Measurements from ENCODE around the gene SHC1.

The SHC1 gene

DNA sequence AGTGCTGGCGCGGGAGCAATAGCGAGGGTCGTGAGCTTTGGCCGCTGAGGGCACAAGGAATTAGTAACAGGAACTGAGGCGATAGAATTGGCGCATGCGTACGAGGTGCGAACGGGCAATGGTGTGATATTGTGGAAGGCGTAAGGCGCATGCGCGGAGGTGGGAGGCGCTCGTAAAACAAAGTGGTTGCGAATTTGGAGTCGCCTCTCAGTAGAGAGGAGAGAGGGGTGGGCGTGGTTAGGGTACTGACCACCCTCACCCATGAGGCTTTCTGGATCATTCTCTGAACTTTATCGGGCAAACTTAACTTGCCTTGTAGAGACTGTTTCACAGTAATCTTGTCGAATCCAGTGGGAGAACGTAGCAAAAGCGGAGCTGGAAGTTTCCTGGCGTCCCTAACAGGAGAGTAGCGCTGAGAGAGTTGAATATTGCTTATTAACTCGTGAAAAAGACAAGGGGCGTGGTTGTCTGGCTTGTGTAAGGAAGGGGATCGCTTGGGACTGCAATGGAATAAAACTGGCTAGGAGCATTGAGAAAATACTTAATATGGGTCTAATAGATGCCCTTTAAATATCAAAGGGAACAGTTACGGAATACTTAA, 4.4 kb upstream of the SHC1 start:
- Histone ChIP-seq H3K4me1 (ENCODE audit: control insufficient read depth, insufficient read depth, low read length) (peaks cover 36% of the 10 kb centered on the region), H3K9ac (ENCODE audit: low read depth, low read length) (peak overlapping the region; percentile 94), H3K36me3 (ENCODE audit: insufficient read depth, low read length) (peaks cover 9% of the 10 kb centered on the region), H3K4me2 (ENCODE audit: low read length) (peak overlapping the region; percentile 93), H3K9me3 (replicated peaks; ENCODE audit: low read length) (no peaks in the 10 kb centered on the region), H3K4me3 (ENCODE audit: low read length) (peak overlapping the region; percentile 78), H3K27me3 (ENCODE audit: control insufficient read depth, insufficient read depth, low read length) (no peaks in the 10 kb centered on the region)

DNA sequence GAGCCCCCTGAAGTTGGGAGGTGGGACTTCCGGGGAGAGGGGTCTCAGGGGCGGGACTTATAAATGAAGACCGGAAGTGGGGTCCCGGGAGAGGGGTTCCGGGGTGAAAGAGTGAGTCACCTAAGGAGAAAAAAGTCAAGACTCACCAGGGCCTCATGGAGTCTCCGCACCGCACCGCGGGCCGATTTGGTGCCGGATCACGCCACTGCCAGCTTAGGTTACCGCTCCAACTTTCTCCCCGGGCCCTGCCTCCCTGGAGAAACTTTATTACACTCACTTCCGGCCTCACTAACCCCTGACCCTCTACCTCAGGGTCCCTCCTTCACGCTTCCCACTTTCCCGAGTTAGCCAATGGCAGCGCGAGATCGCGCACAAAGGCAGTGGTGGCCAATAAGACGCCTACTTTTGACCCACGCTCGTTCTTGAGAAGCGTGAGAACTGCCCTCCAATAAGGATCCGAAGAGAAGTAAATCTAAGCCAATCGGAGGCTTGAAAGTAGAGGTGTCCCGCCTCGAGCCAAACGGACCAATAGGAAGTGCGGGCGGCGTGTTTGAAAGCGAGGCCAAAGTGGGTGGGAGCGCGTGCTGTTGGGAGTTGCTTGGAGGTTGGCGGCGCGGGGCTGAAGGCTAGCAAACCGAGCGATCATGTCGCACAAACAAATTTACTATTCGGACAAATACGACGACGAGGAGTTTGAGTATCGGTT, 3.7 kb upstream of the SHC1 start, which contains the start of gene CKS1B:
TSS of gene CKS1B (plus strand) at position 580 of the 706 bp plus-strand sequence. CDS start at position 645, 65 bp downstream.
- H3K27me3 ChIP-seq (ENCODE audit: control insufficient read depth, insufficient read depth, low read length) = no peaks in the 10 kb centered on the region
- H3K36me3 ChIP-seq (ENCODE audit: insufficient read depth, low read length) = peaks cover 5% of the 10 kb centered on the region
- H3K4me3 ChIP-seq (ENCODE audit: low read length) = peak within 1 kb of the TSS; percentile 78
- H3K4me2 ChIP-seq (ENCODE audit: low read length) = peak within 1 kb of the TSS; percentile 97
- no peaks in the 10 kb centered on the region for H3K9me3 ChIP-seq (replicated peaks; ENCODE audit: low read length)
- H3K9ac ChIP-seq (ENCODE audit: low read depth, low read length) = peak within 1 kb of the TSS; percentile 94
- peaks cover 39% of the 10 kb centered on the region for H3K4me1 ChIP-seq (ENCODE audit: control insufficient read depth, insufficient read depth, low read length)

DNA sequence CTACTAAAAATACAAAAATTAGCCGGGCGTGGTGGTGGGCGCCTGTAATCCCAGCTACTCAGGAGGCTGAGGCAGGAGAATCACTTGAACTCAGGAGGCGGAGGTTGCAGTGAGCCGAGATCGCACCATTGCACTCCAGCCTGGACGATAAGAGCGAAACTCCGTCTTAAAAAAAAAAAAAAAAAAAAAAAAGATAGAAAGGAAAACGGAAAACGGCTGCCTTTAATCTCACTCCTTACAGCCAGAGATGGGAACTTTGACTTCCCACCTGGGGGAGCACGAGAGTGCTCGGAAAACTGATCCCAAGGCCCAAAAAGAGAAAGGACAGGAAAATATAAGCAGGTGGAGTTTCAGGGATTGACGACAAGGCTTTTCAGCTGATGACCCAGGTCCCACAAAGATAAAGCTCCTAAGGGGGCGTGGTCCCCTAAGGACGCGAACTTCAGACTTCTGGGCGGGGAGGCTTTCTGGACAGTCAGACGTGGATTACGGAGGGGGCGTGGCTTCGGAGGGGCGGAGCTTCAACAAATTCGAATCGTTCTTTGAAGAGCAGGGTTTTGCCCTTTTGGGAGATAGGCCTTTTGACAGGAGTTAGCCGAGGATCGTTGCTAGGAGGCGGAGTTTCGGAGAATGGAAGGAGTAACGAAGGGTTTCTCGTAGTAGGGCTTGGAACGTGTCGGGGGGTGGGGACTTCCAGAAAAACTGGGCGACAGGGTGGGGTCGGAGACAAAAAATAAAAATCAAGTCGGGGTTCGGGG, 3.0 kb upstream of the SHC1 start:
- peak overlapping the region; percentile 77 for H3K4me3 ChIP-seq (ENCODE audit: low read length)

DNA sequence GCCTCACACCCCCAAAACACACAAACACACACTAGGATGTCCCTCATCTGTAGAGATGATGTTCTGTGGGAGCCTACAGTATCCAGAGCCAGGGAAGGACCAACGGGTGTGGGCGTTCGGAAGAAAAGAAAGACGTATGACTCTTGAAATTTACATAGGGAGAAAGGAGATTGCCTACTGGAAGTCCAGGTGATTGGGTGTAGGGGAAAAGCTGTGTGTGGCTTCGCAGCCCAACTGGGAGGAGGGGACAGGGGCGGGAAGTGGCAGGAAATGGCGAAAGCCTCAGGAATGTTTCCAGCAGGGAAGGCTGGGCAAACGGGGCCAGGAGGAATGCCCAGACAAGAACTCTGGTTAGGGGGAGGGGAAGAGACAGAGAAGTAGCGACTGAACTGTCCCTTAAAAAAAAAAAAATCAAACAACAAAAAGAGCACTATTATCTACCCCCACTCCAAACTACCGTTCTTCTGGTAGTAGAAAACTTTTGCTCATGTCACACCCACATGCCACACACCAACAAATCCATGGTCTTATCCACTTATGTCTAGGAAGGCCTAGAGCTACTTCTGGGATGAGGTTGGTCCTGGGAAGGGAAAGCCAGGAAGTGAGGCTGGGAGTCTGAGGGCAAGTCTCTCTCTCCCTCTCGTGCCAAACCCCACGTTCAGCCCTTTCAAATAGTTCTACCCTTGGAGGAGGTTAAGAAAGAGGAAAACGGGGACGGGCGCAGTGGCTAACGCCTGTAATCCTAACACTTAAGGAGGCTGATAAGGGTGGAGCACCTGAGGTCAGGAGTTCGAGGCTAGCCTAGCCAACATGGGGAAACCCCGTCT, 2.2 kb upstream of the SHC1 start:
- Histone ChIP-seq H3K36me3 (ENCODE audit: insufficient read depth, low read length) (peaks cover 10% of the 10 kb centered on the region), H3K4me3 (ENCODE audit: low read length) (peak overlapping the region; percentile 77), H3K27me3 (ENCODE audit: control insufficient read depth, insufficient read depth, low read length) (no peaks in the 10 kb centered on the region), H3K4me1 (ENCODE audit: control insufficient read depth, insufficient read depth, low read length) (peaks cover 54% of the 10 kb centered on the region), H3K9me3 (replicated peaks; ENCODE audit: low read length) (no peaks in the 10 kb centered on the region), H3K9ac (ENCODE audit: low read depth, low read length) (peak overlapping the region; percentile 94), H3K4me2 (ENCODE audit: low read length) (peak overlapping the region; percentile 97)

More for the DNA sequence above, 3.0 kb upstream of the SHC1 start:
- Histone ChIP-seq H3K36me3 (ENCODE audit: insufficient read depth, low read length) (peaks cover 5% of the 10 kb centered on the region), H3K27me3 (ENCODE audit: control insufficient read depth, insufficient read depth, low read length) (no peaks in the 10 kb centered on the region), H3K4me1 (ENCODE audit: control insufficient read depth, insufficient read depth, low read length) (peaks cover 46% of the 10 kb centered on the region), H3K4me2 (ENCODE audit: low read length) (peak overlapping the region; percentile 97), H3K9me3 (replicated peaks; ENCODE audit: low read length) (no peaks in the 10 kb centered on the region), H3K9ac (ENCODE audit: low read depth, low read length) (peak overlapping the region; percentile 94)

DNA sequence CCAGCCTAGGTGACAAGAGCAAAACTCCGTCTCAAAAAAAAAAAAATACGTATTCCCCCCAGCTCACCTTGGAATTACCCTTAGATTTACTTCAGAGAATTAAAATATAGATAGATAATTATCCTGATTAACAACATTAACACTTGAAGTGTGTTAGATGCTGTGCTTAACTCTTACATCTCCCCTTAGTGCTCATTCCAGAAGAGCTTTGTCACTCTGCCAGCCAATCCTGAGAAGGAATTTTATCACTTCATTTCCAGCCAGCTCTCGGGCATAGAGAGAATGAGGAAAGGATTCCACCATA, 1.6 kb upstream of the SHC1 start:
- Histone ChIP-seq H3K27me3 (ENCODE audit: control insufficient read depth, insufficient read depth, low read length) (no peaks in the 10 kb centered on the region), H3K36me3 (ENCODE audit: insufficient read depth, low read length) (peaks cover 15% of the 10 kb centered on the region), H3K4me1 (ENCODE audit: control insufficient read depth, insufficient read depth, low read length) (peaks cover 59% of the 10 kb centered on the region), H3K9ac (ENCODE audit: low read depth, low read length) (peak overlapping the region; percentile 94), H3K4me3 (ENCODE audit: low read length) (peak overlapping the region; percentile 77), H3K4me2 (ENCODE audit: low read length) (peak overlapping the region; percentile 97), H3K9me3 (replicated peaks; ENCODE audit: low read length) (no peaks in the 10 kb centered on the region)

DNA sequence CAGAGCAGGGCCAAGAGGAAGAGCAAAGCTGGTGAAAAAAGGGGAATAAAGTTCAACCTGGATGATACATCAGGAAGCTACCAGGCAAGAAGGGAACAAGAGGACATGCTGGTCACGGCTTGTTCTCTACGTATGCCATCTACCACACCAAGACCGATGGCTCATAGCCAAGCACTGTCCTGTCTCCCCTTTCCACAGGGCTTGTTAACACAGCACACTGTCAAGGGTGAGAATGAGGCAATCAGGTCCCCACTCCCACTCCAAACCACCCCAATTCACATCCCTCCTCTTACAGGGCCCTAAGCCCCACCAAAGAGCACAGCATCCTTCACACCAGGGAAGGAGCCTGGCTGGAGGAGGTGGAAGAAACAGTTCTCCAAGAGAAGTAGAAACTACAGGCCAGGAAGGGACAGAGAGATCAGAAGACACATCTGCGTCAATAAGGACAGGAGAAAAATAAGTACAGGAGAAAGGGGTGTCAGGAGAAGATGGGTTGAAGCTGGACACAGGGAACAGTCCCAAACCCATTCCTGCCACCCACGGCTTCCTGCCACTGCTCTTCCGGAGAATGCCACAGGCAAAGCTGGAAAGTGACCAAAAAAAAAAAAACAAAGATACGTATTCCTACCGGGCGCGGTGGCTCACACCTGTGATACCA, 923 bp upstream of the SHC1 start:
- H3K9me3 ChIP-seq (replicated peaks; ENCODE audit: low read length) = no peaks in the 10 kb centered on the region
- peak overlapping the region; percentile 97 for H3K4me2 ChIP-seq (ENCODE audit: low read length)
- peak overlapping the region; percentile 94 for H3K9ac ChIP-seq (ENCODE audit: low read depth, low read length)
- peak overlapping the region; percentile 84 for H3K4me3 ChIP-seq (ENCODE audit: low read length)
- no peaks in the 10 kb centered on the region for H3K27me3 ChIP-seq (ENCODE audit: control insufficient read depth, insufficient read depth, low read length)
- H3K36me3 ChIP-seq (ENCODE audit: insufficient read depth, low read length) = peaks cover 22% of the 10 kb centered on the region
- H3K4me1 ChIP-seq (ENCODE audit: control insufficient read depth, insufficient read depth, low read length) = peaks cover 56% of the 10 kb centered on the region

DNA sequence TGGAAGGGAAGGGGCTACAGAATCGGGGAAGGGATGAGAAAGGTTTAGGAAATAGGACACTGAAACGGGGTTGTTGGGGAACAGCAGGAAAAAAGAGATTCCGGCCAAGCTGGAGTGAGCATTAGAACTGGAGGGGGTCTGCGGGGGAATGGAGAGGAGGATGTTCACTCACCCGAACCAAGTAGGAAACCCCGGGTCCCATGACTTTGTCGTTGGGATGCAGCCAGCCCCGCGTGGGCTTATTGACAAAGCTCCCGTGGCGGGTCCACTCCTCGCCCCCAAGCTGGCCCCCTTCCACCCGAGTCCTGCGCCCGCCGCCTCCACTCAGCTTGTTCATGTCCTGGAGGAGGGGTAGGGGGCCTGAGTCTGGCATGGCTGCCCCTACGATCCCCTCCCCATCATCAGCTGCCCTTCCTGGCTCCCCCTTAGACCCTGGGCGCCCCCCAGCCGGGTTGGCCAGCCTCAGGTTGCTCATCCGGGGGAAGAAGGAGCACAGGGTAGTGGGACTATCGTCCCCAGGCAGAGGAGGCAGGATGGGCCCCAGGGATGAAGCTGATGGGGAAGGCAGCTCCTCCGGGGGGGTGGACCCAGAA, 591 bp downstream of the SHC1 start:
- Histone ChIP-seq H3K9me3 (replicated peaks; ENCODE audit: low read length) (no peaks in the 10 kb centered on the region), H3K4me2 (ENCODE audit: low read length) (peak overlapping the region; percentile 97), H3K36me3 (ENCODE audit: insufficient read depth, low read length) (peaks cover 36% of the 10 kb centered on the region), H3K4me3 (ENCODE audit: low read length) (peak overlapping the region; percentile 84), H3K27me3 (ENCODE audit: control insufficient read depth, insufficient read depth, low read length) (no peaks in the 10 kb centered on the region), H3K4me1 (ENCODE audit: control insufficient read depth, insufficient read depth, low read length) (peaks cover 61% of the 10 kb centered on the region), H3K9ac (ENCODE audit: low read depth, low read length) (peak overlapping the region; percentile 94)

DNA sequence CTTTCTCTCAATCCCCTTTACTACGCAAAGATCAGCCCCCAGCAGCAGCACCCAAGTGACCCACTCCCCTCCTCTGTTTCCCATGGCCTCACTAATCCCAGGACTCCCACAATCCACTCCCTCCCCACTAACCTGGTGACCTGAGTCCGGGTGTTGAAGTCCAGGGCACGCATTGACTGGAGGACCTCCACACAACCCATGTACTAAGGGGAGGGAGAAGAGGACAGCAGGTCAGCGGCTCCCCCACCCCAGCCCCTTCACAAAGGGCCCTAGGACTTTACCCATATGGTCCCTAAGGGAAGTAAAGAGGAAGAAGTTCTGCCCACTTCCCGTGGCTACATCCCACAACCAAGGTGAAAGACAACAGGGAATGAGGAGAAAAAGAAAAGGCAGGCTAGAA, 1.3 kb downstream of the SHC1 start:
- Histone ChIP-seq H3K4me3 (ENCODE audit: low read length) (peak overlapping the region; percentile 84), H3K4me2 (ENCODE audit: low read length) (peak overlapping the region; percentile 97), H3K9me3 (replicated peaks; ENCODE audit: low read length) (no peaks in the 10 kb centered on the region), H3K4me1 (ENCODE audit: control insufficient read depth, insufficient read depth, low read length) (peaks cover 61% of the 10 kb centered on the region), H3K27me3 (ENCODE audit: control insufficient read depth, insufficient read depth, low read length) (no peaks in the 10 kb centered on the region), H3K36me3 (ENCODE audit: insufficient read depth, low read length) (peaks cover 43% of the 10 kb centered on the region), H3K9ac (ENCODE audit: low read depth, low read length) (peak overlapping the region; percentile 94)

DNA sequence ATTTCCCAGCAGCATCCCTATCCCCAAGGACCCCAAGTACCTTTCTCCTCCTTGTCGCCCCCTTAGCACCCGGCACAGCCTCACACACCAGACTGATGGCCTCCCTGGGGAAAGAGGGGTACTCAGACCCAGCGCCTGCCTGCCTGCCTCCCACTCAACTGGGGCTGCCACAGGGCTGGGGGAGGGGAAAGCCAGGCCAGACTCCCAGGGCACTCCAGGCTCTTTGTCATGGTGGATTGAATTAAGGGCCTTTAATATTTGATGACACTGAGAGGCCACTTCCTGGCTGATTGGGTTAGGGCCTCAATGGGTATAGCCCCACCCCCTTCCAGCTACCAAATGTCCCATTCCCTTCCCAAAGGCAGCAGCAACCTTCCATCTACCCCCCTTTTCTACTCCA, 1.8 kb downstream of the SHC1 start:
- H3K4me2 ChIP-seq (ENCODE audit: low read length) = peak overlapping the region; percentile 97
- peak overlapping the region; percentile 84 for H3K4me3 ChIP-seq (ENCODE audit: low read length)
- peaks cover 48% of the 10 kb centered on the region for H3K36me3 ChIP-seq (ENCODE audit: insufficient read depth, low read length)
- H3K9ac ChIP-seq (ENCODE audit: low read depth, low read length) = peak overlapping the region; percentile 94
- peaks cover 61% of the 10 kb centered on the region for H3K4me1 ChIP-seq (ENCODE audit: control insufficient read depth, insufficient read depth, low read length)
- H3K9me3 ChIP-seq (replicated peaks; ENCODE audit: low read length) = no peaks in the 10 kb centered on the region
- no peaks in the 10 kb centered on the region for H3K27me3 ChIP-seq (ENCODE audit: control insufficient read depth, insufficient read depth, low read length)

DNA sequence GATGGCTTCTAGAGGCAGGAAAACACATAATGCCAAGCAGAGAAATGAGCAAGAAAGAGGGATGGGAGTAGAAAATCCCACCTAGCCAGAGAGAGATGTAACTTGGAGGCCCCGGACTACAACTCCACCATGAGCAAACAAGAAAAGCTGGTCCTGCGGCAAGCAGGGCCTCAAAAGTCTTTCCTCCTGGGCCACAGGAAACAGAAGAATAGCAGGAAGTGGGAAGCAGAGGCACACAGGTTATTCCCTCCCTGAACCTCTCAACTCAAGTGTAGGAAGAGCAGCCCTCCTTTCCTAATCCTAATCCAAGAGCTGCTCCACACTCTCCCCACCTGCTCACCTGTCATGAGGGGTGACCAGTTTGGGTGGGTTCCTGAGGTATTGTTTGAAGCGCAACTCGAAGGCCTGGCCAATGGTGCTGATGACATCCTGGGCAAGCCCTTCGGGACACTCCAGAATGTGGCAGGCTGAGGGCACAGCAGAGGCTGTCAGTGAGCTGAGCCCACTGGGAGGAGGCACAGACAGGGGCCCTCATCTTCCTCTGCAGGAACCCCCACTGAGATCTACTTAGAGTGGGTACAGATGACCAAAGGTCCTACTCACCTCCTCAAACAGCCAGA, 3.1 kb downstream of the SHC1 start:
- no peaks in the 10 kb centered on the region for H3K27me3 ChIP-seq (ENCODE audit: control insufficient read depth, insufficient read depth, low read length)
- peaks cover 65% of the 10 kb centered on the region for H3K4me1 ChIP-seq (ENCODE audit: control insufficient read depth, insufficient read depth, low read length)
- H3K9ac ChIP-seq (ENCODE audit: low read depth, low read length) = peak overlapping the region; percentile 94
- no peaks in the 10 kb centered on the region for H3K9me3 ChIP-seq (replicated peaks; ENCODE audit: low read length)
- H3K36me3 ChIP-seq (ENCODE audit: insufficient read depth, low read length) = peaks cover 61% of the 10 kb centered on the region
- H3K4me2 ChIP-seq (ENCODE audit: low read length) = peak overlapping the region; percentile 97
- H3K4me3 ChIP-seq (ENCODE audit: low read length) = peak overlapping the region; percentile 84

Measured in skeletal muscle satellite cell (primary cell).